Neuronal stem cell (in vitro differentiated cells): Measurements from ENCODE around the gene DNAJB11.

ENCODE experiments used
- DNase-seq: peaks from one replicate; pipeline ENCODE4 v3.0.0-alpha.2; 2013; ENCODE audit warnings: low spot score
- H2AFZ ChIP-seq: one replicate; pipeline ENCODE4 v1.6.1; 2013; ENCODE audit warnings: mild to moderate bottlenecking, low read length, inconsistent platforms
- H2AK5ac ChIP-seq: 2 replicates; pipeline ENCODE4 v1.6.1; 2013; ENCODE audit warnings: low read depth, mild to moderate bottlenecking, inconsistent platforms, low read length, moderate library complexity, mixed read lengths
- H2BK120ac ChIP-seq: 2 replicates; pipeline ENCODE4 v1.6.1; 2013; ENCODE audit warnings: low read depth, mild to moderate bottlenecking, inconsistent platforms, low read length, moderate library complexity, mixed read lengths
- H2BK12ac ChIP-seq: one replicate; pipeline ENCODE4 v1.6.1; 2013; ENCODE audit warnings: low read length, inconsistent platforms
- H2BK15ac ChIP-seq: 2 replicates; pipeline ENCODE4 v1.6.1; 2013; ENCODE audit warnings: mild to moderate bottlenecking, low read length, inconsistent platforms, mixed read lengths
- H2BK5ac ChIP-seq: one replicate; pipeline ENCODE4 v1.6.1; 2013; ENCODE audit warnings: inconsistent platforms, mild to moderate bottlenecking, low read length, moderate library complexity
- H3K14ac ChIP-seq: one replicate; pipeline ENCODE4 v1.6.1; 2013; ENCODE audit warnings: low read length, inconsistent platforms
- H3K18ac ChIP-seq: 2 replicates; pipeline ENCODE4 v1.6.1; 2013; ENCODE audit warnings: low read length, inconsistent platforms
- H3K23ac ChIP-seq: 2 replicates; pipeline ENCODE4 v1.6.1; 2013; ENCODE audit warnings: low read depth, mild to moderate bottlenecking, mixed read lengths, low read length, inconsistent platforms; ENCODE audit not compliant: poor library complexity
- H3K27ac ChIP-seq: replicated peaks from 3 replicates; pipeline ENCODE4 v1.5.1; 2013; ENCODE audit warnings: low read length, inconsistent platforms
- H3K27me3 ChIP-seq, 3 experiments: 2 replicates each; pipeline ENCODE4 v1.6.1; 2013; ENCODE audit warnings: low read length in 3 of 3, mild to moderate bottlenecking in 2 of 3, inconsistent platforms in 1 of 3, low read depth in 1 of 3, mixed read lengths in 1 of 3, moderate library complexity in 1 of 3; ENCODE audit not compliant: control insufficient read depth in 3 of 3, insufficient read depth in 3 of 3
- H3K36me3 ChIP-seq, 2 donors: replicated peaks in 1 of 2; 2 replicates each; pipeline ENCODE4 v1.6.1; 2013; ENCODE audit warnings: low read length in 2 of 2; ENCODE audit not compliant: control insufficient read depth in 2 of 2, insufficient read depth in 2 of 2
- H3K4ac ChIP-seq: 2 replicates; pipeline ENCODE4 v1.6.1; 2013; ENCODE audit warnings: inconsistent platforms, mild to moderate bottlenecking, low read length, moderate library complexity
- H3K4me1 ChIP-seq, 2 donors: 1 replicate in 1 of 2; 2 replicates in 1 of 2; pipeline ENCODE4 v1.6.1; 2013; ENCODE audit warnings: low read length in 2 of 2, low read depth in 1 of 2; ENCODE audit not compliant: control insufficient read depth in 2 of 2, insufficient read depth in 1 of 2
- H3K4me2 ChIP-seq: one replicate; pipeline ENCODE4 v1.6.1; 2013; ENCODE audit warnings: mild to moderate bottlenecking, low read length, inconsistent platforms; ENCODE audit not compliant: insufficient read depth, poor library complexity, severe bottlenecking
- H3K4me3 ChIP-seq, 2 donors: 2 replicates each; pipeline ENCODE4 v1.5.1; 2013; ENCODE audit warnings: low read length in 2 of 2, mild to moderate bottlenecking in 2 of 2, inconsistent platforms in 1 of 2, moderate library complexity in 1 of 2
- H3K79me1 ChIP-seq: one replicate; pipeline ENCODE4 v1.6.1; 2013; ENCODE audit warnings: low read depth, mild to moderate bottlenecking, inconsistent platforms, low read length, moderate library complexity
- H3K9ac ChIP-seq: one replicate; pipeline ENCODE4 v1.6.1; 2013; ENCODE audit warnings: mild to moderate bottlenecking, low read depth, low read length, inconsistent platforms; ENCODE audit not compliant: poor library complexity
- H3K9me3 ChIP-seq, 2 donors: replicated peaks in 1 of 2; 2 replicates each; pipeline versions ENCODE3 to v1.6.1; 2013; ENCODE audit warnings: low read length in 2 of 2, mild to moderate bottlenecking in 2 of 2, inconsistent platforms in 1 of 2, low read depth in 1 of 2, mixed read lengths in 1 of 2, moderate library complexity in 1 of 2; ENCODE audit not compliant: control insufficient read depth in 2 of 2, insufficient read depth in 1 of 2
- H4K8ac ChIP-seq: one replicate; pipeline ENCODE4 v1.6.1; 2013; ENCODE audit warnings: low read depth, mild to moderate bottlenecking, inconsistent platforms, low read length, moderate library complexity
- H4K91ac ChIP-seq: one replicate; pipeline ENCODE4 v1.6.1; 2013; ENCODE audit warnings: low read length, low read depth, mild to moderate bottlenecking, inconsistent platforms; ENCODE audit not compliant: poor library complexity
- WGBS, 2 donors: extraction: QIAGEN DNeasy Blood & Tissue Kit; methylation state at CpG; one replicate each; pipeline ENCODE4 v1.1.7; 2013; ENCODE audit warnings: missing lambda C conversion rate in 2 of 2, mixed read lengths in 1 of 2; ENCODE audit not compliant: insufficient read length in 2 of 2, insufficient replicate concordance in 1 of 2; ENCODE audit errors: extremely low coverage in 2 of 2; 5-methylcytosine and 5-hydroxymethylcytosine counted together

DNAJB11 gene

DNA sequence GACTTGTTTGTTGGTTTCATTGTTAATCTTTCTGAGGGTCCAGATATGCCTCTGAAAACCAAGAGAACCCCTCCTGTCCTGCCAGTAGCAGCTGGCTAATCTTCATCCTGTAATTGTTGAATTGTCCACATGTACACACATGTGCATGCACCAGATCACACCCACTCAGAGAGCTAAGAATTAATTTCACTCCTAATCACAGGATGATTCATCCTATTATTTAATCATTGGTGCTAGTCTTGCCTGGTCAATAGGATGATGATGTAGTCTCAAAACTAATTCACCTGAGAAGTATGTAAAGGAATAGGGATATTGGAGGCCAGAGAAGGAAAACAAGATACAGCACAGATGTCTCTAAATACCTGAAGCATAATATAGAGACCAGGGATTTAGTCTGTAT lies 34.6 kb downstream of the DNAJB11 start:
- no peak overlapping the region for H3K23ac ChIP-seq
- H3K4me2 ChIP-seq, result no peak overlapping the region
- H2BK12ac ChIP-seq, result no peak overlapping the region
- H3K36me3 ChIP-seq, result no peaks in the 10 kb centered on the region
- H2BK5ac ChIP-seq, result no peak overlapping the region
- no peaks in the 10 kb centered on the region for H3K9me3 ChIP-seq
- H2AK5ac ChIP-seq, result no peak overlapping the region
- DNase-seq, result no peak
- H4K91ac ChIP-seq, result no peak overlapping the region
- H3K4me1 ChIP-seq, result peaks cover 0 to 2% of the 10 kb centered on the region in 2 donors
- peaks cover 1% of the 10 kb centered on the region for H3K79me1 ChIP-seq
- H3K14ac ChIP-seq, result no peak overlapping the region
- H2AFZ ChIP-seq, result no peak overlapping the region
- no peak overlapping the region for H3K4me3 ChIP-seq
- H3K18ac ChIP-seq, result no peak overlapping the region
- no peak overlapping the region for H2BK15ac ChIP-seq
- H4K8ac ChIP-seq, result no peak overlapping the region
- peaks cover 0 to 15% (median 0%) of the 10 kb centered on the region in 3 experiments for H3K27me3 ChIP-seq
- H3K27ac ChIP-seq, result no peak overlapping the region
- no peak overlapping the region for H3K4ac ChIP-seq
- H2BK120ac ChIP-seq, result no peak overlapping the region
- H3K9ac ChIP-seq, result no peak overlapping the region

DNA sequence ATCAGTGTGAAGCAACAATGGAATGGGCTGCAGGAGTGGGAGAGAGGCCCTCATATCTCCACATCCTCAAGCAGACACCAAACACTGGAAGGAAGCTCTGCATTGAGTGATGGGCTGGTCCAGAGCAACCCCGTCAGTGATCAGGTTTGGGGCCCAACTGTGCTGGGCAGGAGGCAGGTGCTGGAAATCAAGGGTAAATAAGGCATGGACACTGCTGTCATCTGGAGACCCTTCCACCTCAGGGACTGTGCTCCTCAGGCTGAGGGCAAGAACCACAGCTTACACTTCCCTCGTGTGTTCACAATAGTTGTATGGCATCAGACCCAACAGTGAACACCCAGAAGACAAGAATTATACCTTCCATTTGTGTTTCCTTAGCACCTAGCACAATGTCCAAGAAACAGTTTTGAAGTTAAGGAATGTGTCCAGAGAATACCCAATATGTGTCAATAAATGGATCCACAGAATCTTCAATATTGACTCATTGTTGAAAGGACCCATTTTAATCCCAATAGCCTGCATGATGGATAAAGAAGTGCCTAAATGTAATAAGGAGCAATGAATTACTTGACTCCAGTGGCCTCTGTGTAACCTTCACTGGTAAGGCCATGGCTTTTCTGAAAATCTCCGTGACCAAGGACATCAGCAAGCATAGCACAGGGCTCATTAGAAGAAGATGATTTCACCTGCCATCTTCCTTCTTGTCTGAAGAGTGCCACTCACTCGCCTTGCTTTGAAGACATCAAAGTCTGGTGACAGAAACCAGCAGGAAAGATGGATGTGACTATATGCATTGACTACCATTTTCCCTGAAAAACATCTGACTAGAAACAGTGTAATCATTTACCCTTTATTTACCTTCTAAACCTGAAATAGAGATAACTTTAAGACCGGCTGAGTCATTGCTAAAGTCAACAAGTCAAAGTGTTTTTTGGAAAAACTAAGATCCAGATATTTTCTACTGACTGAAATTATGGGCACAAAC lies 35.3 kb downstream of the DNAJB11 start:
- WGBS, 2 donors, result no CpG with 5 or more reads among the region's 5 CpGs
- no peaks in the 10 kb centered on the region for H3K36me3 ChIP-seq
- peaks cover 0 to 10% (median 0%) of the 10 kb centered on the region in 3 experiments for H3K27me3 ChIP-seq

DNA sequence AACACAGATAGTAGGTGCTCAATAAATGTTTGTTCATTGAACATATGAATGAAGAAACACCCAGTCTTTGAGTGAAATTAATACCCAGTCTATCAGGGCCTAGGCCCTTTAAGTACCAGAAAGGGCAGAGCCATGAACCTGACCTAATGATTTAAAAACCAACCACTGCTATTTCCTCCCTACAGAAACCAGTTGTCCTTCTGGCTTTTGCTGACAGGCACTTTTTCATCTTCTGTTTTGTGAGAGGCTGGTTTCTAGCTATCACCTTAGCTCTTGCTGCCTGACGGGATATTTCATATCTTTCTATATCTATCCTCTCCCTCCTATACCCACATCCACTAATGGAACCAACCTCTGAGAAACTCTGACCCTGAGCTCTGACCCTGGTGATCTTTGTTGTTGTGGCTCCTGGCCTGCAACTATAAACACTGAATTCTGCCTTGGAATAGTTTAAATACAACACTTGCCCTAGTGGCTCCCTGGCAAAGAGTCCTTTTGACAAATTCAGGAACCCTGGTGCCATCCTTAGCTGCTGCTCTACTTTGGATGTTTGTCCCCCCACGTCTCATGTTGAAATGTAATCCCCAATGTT lies 38.2 kb downstream of the DNAJB11 start:
- H3K79me1 ChIP-seq, result peaks cover 1% of the 10 kb centered on the region
- no peak overlapping the region for H3K27ac ChIP-seq
- no peak overlapping the region for H2BK12ac ChIP-seq
- H3K9ac ChIP-seq, result no peak overlapping the region
- H3K18ac ChIP-seq, result no peak overlapping the region
- no peak for DNase-seq
- no peak overlapping the region for H3K4me2 ChIP-seq
- no peak overlapping the region for H2AFZ ChIP-seq
- no peak overlapping the region for H2BK5ac ChIP-seq
- no peak overlapping the region for H3K4me3 ChIP-seq
- H3K36me3 ChIP-seq, result no peaks in the 10 kb centered on the region
- H4K8ac ChIP-seq, result no peak overlapping the region
- H2BK15ac ChIP-seq, result no peak overlapping the region
- WGBS, 2 donors, result no CpG with 5 or more reads among the region's 2 CpGs
- no peak overlapping the region for H2AK5ac ChIP-seq
- H4K91ac ChIP-seq, result no peak overlapping the region
- no peak overlapping the region for H3K4ac ChIP-seq
- no peaks in the 10 kb centered on the region for H3K9me3 ChIP-seq
- no peak overlapping the region for H3K23ac ChIP-seq
- H3K27me3 ChIP-seq, result peaks cover 0 to 21% (median 0%) of the 10 kb centered on the region in 3 experiments
- no peak overlapping the region for H2BK120ac ChIP-seq
- H3K14ac ChIP-seq, result no peak overlapping the region
- H3K4me1 ChIP-seq, result no peaks in the 10 kb centered on the region

More for the DNA sequence above, 35.3 kb downstream of the DNAJB11 start:
- no peak overlapping the region for H4K8ac ChIP-seq
- H3K18ac ChIP-seq, result no peak overlapping the region
- H2BK15ac ChIP-seq, result no peak overlapping the region
- peak overlapping the region; percentile 45 for H3K23ac ChIP-seq
- no peak for DNase-seq
- H3K4ac ChIP-seq, result no peak overlapping the region
- no peak overlapping the region for H3K27ac ChIP-seq
- H2BK120ac ChIP-seq, result no peak overlapping the region
- peaks cover 1% of the 10 kb centered on the region for H3K79me1 ChIP-seq
- peaks cover 0 to 2% of the 10 kb centered on the region in 2 donors for H3K4me1 ChIP-seq
- no peak overlapping the region for H3K14ac ChIP-seq
- H4K91ac ChIP-seq, result no peak overlapping the region
- no peak overlapping the region for H3K4me2 ChIP-seq
- no peak overlapping the region for H2AK5ac ChIP-seq
- H3K9ac ChIP-seq, result no peak overlapping the region
- no peaks in the 10 kb centered on the region for H3K9me3 ChIP-seq
- no peak overlapping the region for H3K4me3 ChIP-seq
- no peak overlapping the region for H2BK5ac ChIP-seq
- H2BK12ac ChIP-seq, result no peak overlapping the region
- H2AFZ ChIP-seq, result no peak overlapping the region

DNA sequence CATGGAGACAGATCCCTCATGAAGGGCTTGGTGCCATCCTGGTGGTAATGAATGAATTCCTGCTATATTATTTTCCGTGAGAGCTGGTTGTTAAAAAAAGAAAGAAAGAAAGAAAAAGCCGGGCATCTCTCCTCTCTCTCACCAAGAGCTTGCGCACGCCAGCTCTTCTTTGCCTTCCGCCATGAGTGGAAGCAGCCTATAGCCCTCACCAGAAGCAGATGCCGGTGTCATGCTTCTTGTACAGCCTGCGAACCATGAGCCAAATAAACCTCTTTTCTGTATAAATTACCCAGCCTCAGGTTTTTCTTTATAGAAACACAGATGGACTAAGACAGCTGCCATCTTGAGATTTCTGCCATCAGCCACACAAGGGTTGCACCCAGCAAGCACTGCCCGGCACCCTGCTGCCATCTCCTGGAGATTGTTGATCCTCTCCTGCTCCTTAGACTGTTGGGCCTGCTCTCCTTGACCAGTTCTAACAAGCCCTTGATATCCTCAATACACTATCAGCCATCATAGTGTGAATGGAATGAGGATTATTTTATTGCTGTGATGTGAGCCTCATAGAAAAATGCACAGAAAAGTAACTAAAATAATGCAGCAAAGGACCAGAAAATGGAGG lies 38.8 kb downstream of the DNAJB11 start:
- H3K4ac ChIP-seq, result no peak overlapping the region
- no peak for DNase-seq
- H3K36me3 ChIP-seq, result no peaks in the 10 kb centered on the region
- no peak overlapping the region for H2BK120ac ChIP-seq
- no peak overlapping the region for H3K23ac ChIP-seq
- no peak overlapping the region for H2BK5ac ChIP-seq
- no peaks in the 10 kb centered on the region for H3K9me3 ChIP-seq
- H3K4me2 ChIP-seq, result no peak overlapping the region
- H3K14ac ChIP-seq, result no peak overlapping the region
- no peaks in the 10 kb centered on the region for H3K79me1 ChIP-seq
- H4K8ac ChIP-seq, result no peak overlapping the region
- no peak overlapping the region for H3K27ac ChIP-seq
- no CpG with 5 or more reads among the region's 8 CpGs for WGBS, 2 donors
- H2BK15ac ChIP-seq, result no peak overlapping the region
- peaks cover 0 to 27% (median 0%) of the 10 kb centered on the region in 3 experiments for H3K27me3 ChIP-seq
- H2AFZ ChIP-seq, result no peak overlapping the region
- H3K9ac ChIP-seq, result no peak overlapping the region
- H3K18ac ChIP-seq, result no peak overlapping the region
- no peak overlapping the region for H3K4me3 ChIP-seq
- H2AK5ac ChIP-seq, result no peak overlapping the region
- H4K91ac ChIP-seq, result no peak overlapping the region
- no peaks in the 10 kb centered on the region for H3K4me1 ChIP-seq
- no peak overlapping the region for H2BK12ac ChIP-seq
